NCI-H510A treated with DMSO at 0.1 percent for 48 hours (cell line): ENCODE measurements around the gene FOCAD.

Source experiments
- DNase-seq: peaks from one replicate; lab custom pipeline; 2025; lab: John Stamatoyannopoulos, UW

The FOCAD gene

GRCh38 chr9:20729523-20729922 lies 45.5 kb downstream of the FOCAD start:
- DNase-seq = no peak

GRCh38 chr9:20732118-20732517 lies 48.1 kb downstream of the FOCAD start:
- no peak for DNase-seq

- no peak for DNase-seq
Measured at GRCh38 chr9:20734275-20734674, 50.2 kb downstream of the FOCAD start.

GRCh38 chr9:20740304-20740703 lies 56.2 kb downstream of the FOCAD start:
- no peak for DNase-seq

GRCh38 chr9:20740929-20741582 lies 57.0 kb downstream of the FOCAD start:
- DNase-seq = no peak

- DNase-seq = no peak
Measured at GRCh38 chr9:20742833-20743232, 58.8 kb downstream of the FOCAD start.

GRCh38 chr9:20744036-20744630 lies 60.1 kb downstream of the FOCAD start:
- no peak for DNase-seq

- DNase-seq = no peak
Measured at GRCh38 chr9:20746967-20747366, 62.9 kb downstream of the FOCAD start.

GRCh38 chr9:20749496-20750198 lies 65.6 kb downstream of the FOCAD start:
- DNase-seq = no peak

- no peak for DNase-seq
Measured at GRCh38 chr9:20753761-20754160, 69.7 kb downstream of the FOCAD start.

- no peak for DNase-seq
Measured at GRCh38 chr9:20754556-20754955, 70.5 kb downstream of the FOCAD start.

GRCh38 chr9:20760246-20760891 lies 76.3 kb downstream of the FOCAD start:
- no peak for DNase-seq

- DNase-seq = no peak
Measured at GRCh38 chr9:20770947-20771346, 86.9 kb downstream of the FOCAD start.

GRCh38 chr9:20771729-20772128 lies 87.7 kb downstream of the FOCAD start:
- no peak for DNase-seq

GRCh38 chr9:20775683-20776082 lies 91.6 kb downstream of the FOCAD start:
- DNase-seq = no peak

GRCh38 chr9:20781092-20781491 lies 97.0 kb downstream of the FOCAD start:
- no peak for DNase-seq

GRCh38 chr9:20782289-20782688 lies 98.2 kb downstream of the FOCAD start:
- DNase-seq = no peak

GRCh38 chr9:20783057-20784038 lies 99.3 kb downstream of the FOCAD start:
- DNase-seq = no peak

- no peak for DNase-seq
Measured at GRCh38 chr9:20784196-20784595, 100.1 kb downstream of the FOCAD start.

GRCh38 chr9:20786807-20787206 lies 102.7 kb downstream of the FOCAD start:
- DNase-seq = no peak

- DNase-seq = no peak
Measured at GRCh38 chr9:20788526-20789451, 104.7 kb downstream of the FOCAD start.
